GM18951 (cell line): ENCODE measurements around the gene STRN.
"Not testable (repeated sequence)": the region's sequence is repeated elsewhere in the genome, so short reads cannot be mapped to it uniquely, and the experiment has no call there.

Experiments
- POLR2A ChIP-seq: IDR thresholded peaks from 4 replicates; pipeline ENCODE4 v1.6.1; 2011; ENCODE audit warnings: mild to moderate bottlenecking; ENCODE audit not compliant: insufficient read length, insufficient read depth; ENCODE audit errors: extremely low read depth
- in situ Hi-C: fragments of 300-500 bp; cut with MboI; formaldehyde crosslinking; loops from one replicate; pipeline ENCODE4 v1.12.0; 2022; ENCODE audit warnings: low sequenced_read_pairs, mixed read lengths, inconsistent platforms; ENCODE audit not compliant: unreplicated experiment

Gene STRN

GRCh38 chr2:36952748-36953197, 13.6 kb downstream of the STRN start:
- in situ Hi-C loops: no loop called here
- TF ChIP-seq POLR2A: no peak

GRCh38 chr2:36951574-36951973, 14.8 kb downstream of the STRN start:
- TF ChIP-seq POLR2A: no peak
- in situ Hi-C loops: no loop called here

GRCh38 chr2:36951027-36951518, 15.3 kb downstream of the STRN start:
- TF ChIP-seq POLR2A: no peak
- in situ Hi-C loops: no loop called here

- in situ Hi-C loops: no loop called here
- no peak for TF ChIP-seq POLR2A
These were observed 16.5 kb downstream of the STRN start for GRCh38 chr2:36949845-36950244.

GRCh38 chr2:36945240-36945639, 21.1 kb downstream of the STRN start:
- in situ Hi-C loops: not testable (repeated sequence)

- TF ChIP-seq POLR2A: no peak
These were observed 24.5 kb downstream of the STRN start for GRCh38 chr2:36941867-36942266.

GRCh38 chr2:36936526-36936925, 29.8 kb downstream of the STRN start:
- in situ Hi-C loops: not testable (repeated sequence)

More at GRCh38 chr2:36941867-36942266, 24.5 kb downstream of the STRN start:
- in situ Hi-C loops: no loop called here

GRCh38 chr2:36931688-36932087, 34.6 kb downstream of the STRN start:
- in situ Hi-C loops: not testable (repeated sequence)

GRCh38 chr2:36930787-36931410, 35.4 kb downstream of the STRN start:
- in situ Hi-C loops: not testable (repeated sequence)

GRCh38 chr2:36926175-36927132, 39.9 kb downstream of the STRN start:
- in situ Hi-C loops: not testable (repeated sequence)

- in situ Hi-C loops: not testable (repeated sequence)
These were observed 43.7 kb downstream of the STRN start for GRCh38 chr2:36922629-36923028.

- no peak for TF ChIP-seq POLR2A
- in situ Hi-C loops: no loop called here
These were observed 44.4 kb downstream of the STRN start for GRCh38 chr2:36921984-36922383.

- in situ Hi-C loops: no loop called here
- TF ChIP-seq POLR2A: no peak
These were observed 47.1 kb downstream of the STRN start for GRCh38 chr2:36919041-36919837.

GRCh38 chr2:36918307-36918706, 48.0 kb downstream of the STRN start:
- no peak for TF ChIP-seq POLR2A
- in situ Hi-C loops: no loop called here
